ENCODE data around the gene RAPGEF6. TPM values are rescaled to one million over a fixed set of nuclear protein-coding genes. Genes with fewer than 3 reads are reported as not detected.
"Not testable (repeated sequence)": the region's sequence is repeated elsewhere in the genome, so short reads cannot be mapped to it uniquely, and the experiment has no call there.

RAPGEF6 gene
- total and polyA plus RNA-seq, 4 experiments from 2014 or later, result 18.0 to 121 (median 73.0) TPM

GRCh38 chr5:131400585-131400984 lies 234.4 kb downstream of the RAPGEF6 start:
- Mint-ChIP-seq H3K4me3 (peak overlapping the region in 1 of 8 donors; percentile 16), H3K4me1 (peaks cover 28 to 46% (median 36%) of the 10 kb centered on the region in 4 donors)
- CTCF ChIA-PET (ENCODE audit: partially characterized antibody), result interaction anchor here (1.6 to 2.0 kb wide), 3 partner anchors 10 to 135 kb away, joined by 4 to 8 read pairs (median 5); no protein-coding TSS in a partner anchor

GRCh38 chr5:131399007-131399406 lies 236.0 kb downstream of the RAPGEF6 start:
- Mint-ChIP-seq H3K4me1 (peaks cover 37 to 56% (median 44%) of the 10 kb centered on the region in 4 donors), H3K4me3 (peak overlapping the region in 1 of 8 donors; percentile 35), H3K27ac (peak overlapping the region; percentile 27 to 97 (median 67)), H3K9me3 (peaks cover 0 to 26% (median 15%) of the 10 kb centered on the region in 8 donors), H3K36me3 (peaks cover 77 to 83% of the 10 kb centered on the region in 2 donors)
- intact Hi-C loops (cut with micrococcal nuclease); H3K27me3 Mint-ChIP-seq; H3K4me3 ChIP-seq (ENCODE audit: low read length in 2 of 2); CTCF ChIA-PET (ENCODE audit: partially characterized antibody); H3K27ac ChIP-seq (ENCODE audit: low read depth, low read length); DNase-seq; H3K27me3 ChIP-seq (ENCODE audit: insufficient read depth, low read length); H3K9me3 ChIP-seq (ENCODE audit: control insufficient read depth in 1 of 2, low read length in 2 of 2): not testable (repeated sequence)
- H3K36me3 ChIP-seq (ENCODE audit: insufficient read depth, low read length), result peaks cover 29% of the 10 kb centered on the region
- POLR2A ChIA-PET (ENCODE audit: partially characterized antibody), result interaction anchor here (0.6 to 1.0 kb wide), 2 partner anchors 15 to 30 kb away, joined by 3 read pairs; no protein-coding TSS in a partner anchor
- H3K4me1 ChIP-seq (ENCODE audit: insufficient read depth, low read length), result peaks cover 35% of the 10 kb centered on the region

More at GRCh38 chr5:131400585-131400984, 234.4 kb downstream of the RAPGEF6 start:
- H3K36me3 Mint-ChIP-seq, result peaks cover 80 to 86% of the 10 kb centered on the region in 2 donors
- Histone ChIP-seq H3K27ac (ENCODE audit: low read depth, low read length) (no peak overlapping the region), H3K27me3 (ENCODE audit: insufficient read depth, low read length) (no peaks in the 10 kb centered on the region), H3K9me3 (ENCODE audit: control insufficient read depth in 1 of 2, low read length in 2 of 2) (peaks cover 0 to 6% of the 10 kb centered on the region in 2 donors), H3K4me1 (ENCODE audit: insufficient read depth, low read length) (peaks cover 20% of the 10 kb centered on the region), H3K4me3 (ENCODE audit: low read length in 2 of 2) (no peak overlapping the region), H3K36me3 (ENCODE audit: insufficient read depth, low read length) (peaks cover 22% of the 10 kb centered on the region)
- POLR2A ChIA-PET (ENCODE audit: partially characterized antibody), result interaction anchor here (0.8 to 1.6 kb wide), 5 partner anchors 14 to 235 kb away, joined by 3 to 7 read pairs (median 5); partner anchors contain the start of gene HINT1
- H3K27me3 Mint-ChIP-seq, result no peaks in the 10 kb centered on the region
- peak overlapping the region; percentile 0 to 97 (median 79) for H3K27ac Mint-ChIP-seq
- DNase-seq, result no peak
- intact Hi-C loops (cut with micrococcal nuclease), result no loop called here
- H3K9me3 Mint-ChIP-seq, result peaks cover 0 to 26% (median 15%) of the 10 kb centered on the region in 8 donors

DNA sequence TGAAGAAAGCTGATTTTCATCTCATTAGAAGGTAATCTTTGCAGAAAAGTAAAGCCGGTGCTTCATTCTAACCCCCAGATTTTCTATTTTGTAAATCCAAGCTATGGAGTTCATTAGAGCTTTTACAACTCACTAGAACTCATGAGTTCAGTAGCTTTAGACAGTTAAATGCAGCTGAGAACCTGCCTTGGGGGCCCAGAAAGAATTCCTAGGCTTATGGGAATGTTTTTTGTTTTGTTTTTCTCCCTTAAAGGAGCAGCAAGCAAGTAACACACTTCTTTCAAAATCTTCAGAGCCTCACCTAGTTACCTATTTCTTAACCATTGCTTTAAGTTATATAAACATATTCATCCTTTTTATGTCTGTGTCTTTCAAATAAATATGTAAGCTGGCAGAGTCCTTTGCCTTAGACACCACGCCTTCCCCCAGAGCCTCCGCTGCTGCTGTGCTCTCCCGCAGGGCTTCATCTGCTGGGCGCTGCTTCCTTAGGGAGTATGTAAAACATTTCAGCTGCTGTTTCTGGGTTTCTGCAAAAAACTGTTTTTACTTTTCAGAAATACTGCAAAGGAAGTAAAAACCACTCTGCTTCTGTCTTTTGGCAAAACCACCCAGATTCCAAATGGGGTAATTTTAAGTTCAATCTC lies 238.3 kb downstream of the RAPGEF6 start:
- Histone ChIP-seq H3K27ac (ENCODE audit: low read depth, low read length) (peak overlapping the region; percentile 85), H3K9me3 (ENCODE audit: control insufficient read depth in 1 of 2, low read length in 2 of 2) (no peaks in the 10 kb centered on the region), H3K4me3 (ENCODE audit: low read length in 2 of 2) (no peak overlapping the region), H3K36me3 (ENCODE audit: insufficient read depth, low read length) (peaks cover 24% of the 10 kb centered on the region), H3K27me3 (ENCODE audit: insufficient read depth, low read length) (no peaks in the 10 kb centered on the region), H3K4me1 (ENCODE audit: insufficient read depth, low read length) (peaks cover 58% of the 10 kb centered on the region)
- intact Hi-C loops (cut with micrococcal nuclease), result loop anchor here (2.0 kb wide), 1 partner anchor 18 kb away; no protein-coding TSS in a partner anchor
- H3K4me1 Mint-ChIP-seq, result peaks cover 52 to 75% (median 65%) of the 10 kb centered on the region in 4 donors
- ChIA-PET POLR2A (ENCODE audit: partially characterized antibody) (interaction anchor here (1.0 to 7.1 kb wide), 15 partner anchors 9 to 241 kb away, joined by 3 to 69 read pairs (median 5); partner anchors contain the start of genes CDC42SE2 and HINT1), CTCF (ENCODE audit: partially characterized antibody) (interaction anchor here (1.5 to 5.3 kb wide), 3 partner anchors 8 to 18 kb away, joined by 5 to 31 read pairs (median 20); no protein-coding TSS in a partner anchor)
- H3K27me3 Mint-ChIP-seq, result no peaks in the 10 kb centered on the region
- H3K4me3 Mint-ChIP-seq, result peak overlapping the region in 7 of 8 donors; percentile 35 to 77 (median 68)
- H3K36me3 Mint-ChIP-seq, result peaks cover 76 to 86% of the 10 kb centered on the region in 2 donors
- no peak for DNase-seq
- peaks cover 0 to 13% (median 4%) of the 10 kb centered on the region in 8 donors for H3K9me3 Mint-ChIP-seq
- peak overlapping the region; percentile 95 to 99 (median 97) for H3K27ac Mint-ChIP-seq

- Histone ChIP-seq H3K27me3 (ENCODE audit: insufficient read depth, low read length) (no peaks in the 10 kb centered on the region), H3K4me3 (ENCODE audit: low read length in 2 of 2) (no peak overlapping the region), H3K9me3 (ENCODE audit: control insufficient read depth in 1 of 2, low read length in 2 of 2) (no peaks in the 10 kb centered on the region), H3K4me1 (ENCODE audit: insufficient read depth, low read length) (peaks cover 60% of the 10 kb centered on the region), H3K36me3 (ENCODE audit: insufficient read depth, low read length) (peaks cover 24% of the 10 kb centered on the region), H3K27ac (ENCODE audit: low read depth, low read length) (peak overlapping the region; percentile 85)
- CTCF ChIA-PET (ENCODE audit: partially characterized antibody), result interaction anchor here (1.4 to 5.3 kb wide), 4 partner anchors 9 to 232 kb away, joined by 3 to 31 read pairs (median 12); no protein-coding TSS in a partner anchor
- peaks cover 55 to 80% (median 69%) of the 10 kb centered on the region in 4 donors for H3K4me1 Mint-ChIP-seq
- peaks cover 0 to 8% (median 3%) of the 10 kb centered on the region in 8 donors for H3K9me3 Mint-ChIP-seq
- intact Hi-C loops (cut with micrococcal nuclease), result loop anchor here (2.0 kb wide), 1 partner anchor 19 kb away; no protein-coding TSS in a partner anchor
- no peaks in the 10 kb centered on the region for H3K27me3 Mint-ChIP-seq
- POLR2A ChIA-PET (ENCODE audit: partially characterized antibody), result interaction anchor here (1.0 to 7.1 kb wide), 15 partner anchors 11 to 240 kb away, joined by 3 to 69 read pairs (median 6); partner anchors contain the start of genes CDC42SE2 and HINT1
- no peak for DNase-seq
- peaks cover 81 to 89% of the 10 kb centered on the region in 2 donors for H3K36me3 Mint-ChIP-seq
- H3K27ac Mint-ChIP-seq, result peak overlapping the region; percentile 95 to 99 (median 97)
- H3K4me3 Mint-ChIP-seq, result peak overlapping the region in 7 of 8 donors; percentile 3 to 77 (median 68)
These were observed 239.0 kb downstream of the RAPGEF6 start for GRCh38 chr5:131396015-131396414.

- peak overlapping the region; percentile 85 for H3K27ac ChIP-seq (ENCODE audit: low read depth, low read length)
- intact Hi-C loops (cut with micrococcal nuclease), result loop anchor here (2.0 kb wide), 1 partner anchor 13 kb away; no protein-coding TSS in a partner anchor
- H3K4me3 Mint-ChIP-seq, result peak overlapping the region; percentile 41 to 79 (median 73)
- H3K9me3 ChIP-seq (ENCODE audit: control insufficient read depth in 1 of 2, low read length in 2 of 2), result no peaks in the 10 kb centered on the region
- ChIA-PET CTCF (ENCODE audit: partially characterized antibody) (interaction anchor here (0.9 to 5.3 kb wide), 3 partner anchors 12 to 21 kb away, joined by 3 to 31 read pairs (median 20); no protein-coding TSS in a partner anchor), POLR2A (ENCODE audit: partially characterized antibody) (interaction anchor here (0.6 to 7.1 kb wide), 14 partner anchors 10 to 255 kb away, joined by 3 to 69 read pairs (median 6); partner anchors contain the start of gene CDC42SE2)
- H3K4me3 ChIP-seq (ENCODE audit: low read length in 2 of 2), result no peak overlapping the region
- peak overlapping the region; percentile 95 to 99 (median 97) for H3K27ac Mint-ChIP-seq
- DNase-seq, result peak; percentile 75 to 88 (median 83)
- no peaks in the 10 kb centered on the region for H3K27me3 ChIP-seq (ENCODE audit: insufficient read depth, low read length)
- H3K4me1 ChIP-seq (ENCODE audit: insufficient read depth, low read length), result peaks cover 77% of the 10 kb centered on the region
- no peaks in the 10 kb centered on the region for H3K27me3 Mint-ChIP-seq
- H3K36me3 ChIP-seq (ENCODE audit: insufficient read depth, low read length), result peaks cover 31% of the 10 kb centered on the region
- peaks cover 67 to 93% (median 80%) of the 10 kb centered on the region in 4 donors for H3K4me1 Mint-ChIP-seq
- peaks cover 0 to 3% (median 0%) of the 10 kb centered on the region in 8 donors for H3K9me3 Mint-ChIP-seq
- H3K36me3 Mint-ChIP-seq, result peaks cover 84 to 90% of the 10 kb centered on the region in 2 donors
These were observed 240.9 kb downstream of the RAPGEF6 start for GRCh38 chr5:131394128-131394527.

DNA sequence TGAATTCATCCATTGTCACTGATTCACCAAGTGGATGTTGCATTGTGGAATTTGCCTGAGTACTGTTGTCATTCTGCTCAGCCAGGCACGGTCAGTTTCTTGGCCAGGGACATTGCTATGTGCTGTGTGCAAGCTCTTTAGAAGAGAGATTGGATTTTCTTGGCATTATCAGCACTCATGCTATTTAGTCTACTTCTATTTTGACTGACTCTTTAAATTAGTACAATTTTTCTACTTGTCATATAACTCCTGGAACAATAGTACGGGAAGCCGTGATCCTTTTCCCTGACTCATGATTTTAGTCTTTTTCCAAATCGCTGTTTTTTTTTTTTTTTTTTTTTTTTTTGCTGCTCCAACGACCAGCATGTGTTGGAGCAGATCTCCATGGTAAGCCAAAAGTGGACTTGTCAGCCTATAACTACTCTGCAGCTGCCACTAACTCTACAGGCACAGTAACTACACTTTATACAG lies 241.5 kb downstream of the RAPGEF6 start:
- peak overlapping the region; percentile 15 to 79 (median 73) for H3K4me3 Mint-ChIP-seq
- CTCF ChIA-PET (ENCODE audit: partially characterized antibody), result interaction anchor here (1.7 to 5.3 kb wide), 2 partner anchors 11 to 228 kb away, joined by 4 to 31 read pairs; partner anchors contain the start of gene HINT1
- H3K27ac Mint-ChIP-seq, result peak overlapping the region; percentile 95 to 99 (median 97)
- peaks cover 69 to 92% (median 81%) of the 10 kb centered on the region in 4 donors for H3K4me1 Mint-ChIP-seq
- no peaks in the 10 kb centered on the region for H3K9me3 Mint-ChIP-seq
- Histone ChIP-seq H3K9me3 (ENCODE audit: control insufficient read depth in 1 of 2, low read length in 2 of 2) (no peaks in the 10 kb centered on the region), H3K27ac (ENCODE audit: low read depth, low read length) (peak overlapping the region; percentile 85), H3K4me3 (ENCODE audit: low read length in 2 of 2) (no peak overlapping the region), H3K4me1 (ENCODE audit: insufficient read depth, low read length) (peaks cover 82% of the 10 kb centered on the region), H3K27me3 (ENCODE audit: insufficient read depth, low read length) (no peaks in the 10 kb centered on the region), H3K36me3 (ENCODE audit: insufficient read depth, low read length) (peaks cover 27% of the 10 kb centered on the region)
- no peak for DNase-seq
- POLR2A ChIA-PET (ENCODE audit: partially characterized antibody), result interaction anchor here (0.6 to 7.1 kb wide), 10 partner anchors 9 to 254 kb away, joined by 3 to 69 read pairs (median 6); partner anchors contain the start of gene CDC42SE2
- intact Hi-C loops (cut with micrococcal nuclease), result no loop called here
- H3K27me3 Mint-ChIP-seq, result no peaks in the 10 kb centered on the region
- peaks cover 82 to 90% of the 10 kb centered on the region in 2 donors for H3K36me3 Mint-ChIP-seq
